OCI-LY1 (cell line): ENCODE measurements around the gene SMCO1.

Experiments used
- H2AFZ ChIP-seq: fragments of 200-600 bp; sonication (generic), shearing (Covaris generic); 2 replicates; pipeline ENCODE4 v1.6.0; 2014; ENCODE audit warnings: antibody characterized with exemption, mild to moderate bottlenecking, low read length
- H3F3A ChIP-seq: fragments of 200-600 bp; sonication (generic), shearing (Covaris generic); 2 replicates; pipeline ENCODE4 v1.6.0; 2014; ENCODE audit warnings: mild to moderate bottlenecking, antibody characterized with exemption, low read length, moderate library complexity; ENCODE audit not compliant: insufficient read depth
- H3K27ac ChIP-seq: fragments of 200-600 bp; sonication (generic); 2 replicates; pipeline ENCODE4 v1.5.1; 2014; ENCODE audit warnings: low read length, mixed run types, mild to moderate bottlenecking, low read depth; ENCODE audit not compliant: poor library complexity, severe bottlenecking
- H3K27me3 ChIP-seq: fragments of 200-600 bp; sonication (generic); 2 replicates; pipeline ENCODE4 v1.6.0; 2014; ENCODE audit warnings: antibody characterized with exemption, mild to moderate bottlenecking, low read length, moderate library complexity; ENCODE audit not compliant: insufficient read depth
- H3K36me3 ChIP-seq: fragments of 200-600 bp; sonication (generic); 2 replicates; pipeline ENCODE4 v1.6.1; 2014; ENCODE audit warnings: mild to moderate bottlenecking, antibody characterized with exemption, low read length, moderate library complexity, mixed read lengths; ENCODE audit not compliant: insufficient read depth
- H3K4me1 ChIP-seq: fragments of 200-600 bp; sonication (generic); 2 replicates; pipeline ENCODE4 v1.5.1; 2014; ENCODE audit warnings: mild to moderate bottlenecking, low read length, moderate library complexity; ENCODE audit not compliant: insufficient read depth, severe bottlenecking
- H3K4me2 ChIP-seq: fragments of 200-600 bp; sonication (generic), shearing (Covaris generic); 2 replicates; pipeline ENCODE4 v1.6.1; 2014; ENCODE audit warnings: low read length
- H3K4me3 ChIP-seq: fragments of 200-600 bp; sonication (generic); 2 replicates; pipeline ENCODE4 v1.5.1; 2014; ENCODE audit warnings: low read length, low read depth, mild to moderate bottlenecking, mixed read lengths; ENCODE audit not compliant: poor library complexity, severe bottlenecking
- H3K79me2 ChIP-seq: fragments of 200-600 bp; shearing (Covaris generic); 2 replicates; pipeline ENCODE4 v1.6.1; 2016; ENCODE audit warnings: mixed run types, low read length, mixed read lengths; ENCODE audit not compliant: insufficient read depth
- H3K9ac ChIP-seq: fragments of 200-600 bp; sonication (generic), shearing (Covaris generic); 2 replicates; pipeline ENCODE4 v1.6.1; 2014; ENCODE audit warnings: mild to moderate bottlenecking, low read length, mixed read lengths
- H3K9me2 ChIP-seq: fragments of 200-600 bp; sonication (generic), shearing (Covaris generic); 2 replicates; pipeline ENCODE4 v1.6.1; 2014; ENCODE audit warnings: low read depth, mild to moderate bottlenecking, low read length, mixed read lengths
- H3K9me3 ChIP-seq: fragments of 200-600 bp; shearing (Covaris generic); 2 replicates; pipeline ENCODE4 v1.6.1; 2014; ENCODE audit warnings: low read length, mixed read lengths
- H4K20me1 ChIP-seq: fragments of 200-600 bp; sonication (generic), shearing (Covaris generic); 2 replicates; pipeline ENCODE4 v1.6.0; 2016; ENCODE audit warnings: mild to moderate bottlenecking, low read length; ENCODE audit not compliant: insufficient read depth
- CTCF ChIP-seq: fragments of 200-600 bp; sonication (generic), shearing (Covaris generic); IDR thresholded peaks from 2 replicates; pipeline ENCODE4 v1.5.1; 2017; ENCODE audit warnings: mild to moderate bottlenecking, antibody characterized with exemption, low read length, moderate library complexity, mixed read lengths
- EZH2 ChIP-seq: fragments of 200-600 bp; sonication (generic), shearing (Covaris generic); IDR thresholded peaks from 2 replicates; pipeline ENCODE4 v1.8.0; 2017; ENCODE audit warnings: borderline replicate concordance, mixed run types, mild to moderate bottlenecking, antibody characterized with exemption, low read length, moderate library complexity, mixed read lengths

SMCO1 gene

GRCh38 chr3:196531418-196531817 lies 16.3 kb upstream of the SMCO1 start:
- Histone ChIP-seq H3K4me1 (peaks cover 19% of the 10 kb centered on the region), H3K4me3 (no peak overlapping the region), H3F3A (no peaks in the 10 kb centered on the region), H3K9ac (no peak overlapping the region), H3K27me3 (peaks cover 5% of the 10 kb centered on the region; the same call in 1 of the 2 replicates), H2AFZ (no peak overlapping the region), H3K9me3 (peaks cover 4% of the 10 kb centered on the region; the same call in 1 of the 2 replicates), H3K27ac (no peak overlapping the region), H4K20me1 (no peaks in the 10 kb centered on the region), H3K36me3 (no peaks in the 10 kb centered on the region; the same call in 1 of the 2 replicates), H3K4me2 (no peak overlapping the region), H3K79me2 (no peaks in the 10 kb centered on the region), H3K9me2 (no peaks in the 10 kb centered on the region)
- TF ChIP-seq EZH2 (no peak), CTCF (no peak)

- H3K9me3 ChIP-seq: peaks cover 4% of the 10 kb centered on the region; the same call in 1 of the 2 replicates
- no peaks in the 10 kb centered on the region for H3F3A ChIP-seq
- no peaks in the 10 kb centered on the region for H3K79me2 ChIP-seq
- H3K4me3 ChIP-seq: peak overlapping the region; percentile 65
- no peaks in the 10 kb centered on the region for H4K20me1 ChIP-seq
- H3K9ac ChIP-seq: peak overlapping the region; percentile 70
- H2AFZ ChIP-seq: peak overlapping the region; percentile 95
- H3K27ac ChIP-seq: no peak overlapping the region
- peak overlapping the region; percentile 93 for H3K4me2 ChIP-seq
- no peak for TF ChIP-seq EZH2
- peak; percentile 92 for TF ChIP-seq CTCF
- no peaks in the 10 kb centered on the region; the same call in 1 of the 2 replicates for H3K36me3 ChIP-seq
- H3K27me3 ChIP-seq: peaks cover 5% of the 10 kb centered on the region; the same call in 1 of the 2 replicates
- no peaks in the 10 kb centered on the region for H3K9me2 ChIP-seq
- peaks cover 19% of the 10 kb centered on the region for H3K4me1 ChIP-seq
These were observed 13.6 kb upstream of the SMCO1 start for GRCh38 chr3:196528639-196529233.

- Histone ChIP-seq H2AFZ (no peak overlapping the region), H3K4me1 (peaks cover 19% of the 10 kb centered on the region), H3K79me2 (no peaks in the 10 kb centered on the region), H3F3A (no peaks in the 10 kb centered on the region), H3K27me3 (no peaks in the 10 kb centered on the region), H3K9me2 (no peaks in the 10 kb centered on the region), H3K36me3 (no peaks in the 10 kb centered on the region), H3K4me2 (no peak overlapping the region), H3K4me3 (no peak overlapping the region), H3K27ac (no peak overlapping the region), H3K9me3 (peaks cover 12% of the 10 kb centered on the region), H3K9ac (no peak overlapping the region), H4K20me1 (no peaks in the 10 kb centered on the region)
- TF ChIP-seq EZH2 (no peak), CTCF (no peak)
These were observed 10.0 kb upstream of the SMCO1 start for GRCh38 chr3:196525141-196525540.
